ENCODE results near the gene IL37.
A peak's percentile ranks its signal among the peaks of the same experiment; 100 is the strongest.

GRCh38 chr2:112884869-112885505 lies 26.0 kb upstream of the IL37 start:
- TF ChIP-seq, protein P1, sequence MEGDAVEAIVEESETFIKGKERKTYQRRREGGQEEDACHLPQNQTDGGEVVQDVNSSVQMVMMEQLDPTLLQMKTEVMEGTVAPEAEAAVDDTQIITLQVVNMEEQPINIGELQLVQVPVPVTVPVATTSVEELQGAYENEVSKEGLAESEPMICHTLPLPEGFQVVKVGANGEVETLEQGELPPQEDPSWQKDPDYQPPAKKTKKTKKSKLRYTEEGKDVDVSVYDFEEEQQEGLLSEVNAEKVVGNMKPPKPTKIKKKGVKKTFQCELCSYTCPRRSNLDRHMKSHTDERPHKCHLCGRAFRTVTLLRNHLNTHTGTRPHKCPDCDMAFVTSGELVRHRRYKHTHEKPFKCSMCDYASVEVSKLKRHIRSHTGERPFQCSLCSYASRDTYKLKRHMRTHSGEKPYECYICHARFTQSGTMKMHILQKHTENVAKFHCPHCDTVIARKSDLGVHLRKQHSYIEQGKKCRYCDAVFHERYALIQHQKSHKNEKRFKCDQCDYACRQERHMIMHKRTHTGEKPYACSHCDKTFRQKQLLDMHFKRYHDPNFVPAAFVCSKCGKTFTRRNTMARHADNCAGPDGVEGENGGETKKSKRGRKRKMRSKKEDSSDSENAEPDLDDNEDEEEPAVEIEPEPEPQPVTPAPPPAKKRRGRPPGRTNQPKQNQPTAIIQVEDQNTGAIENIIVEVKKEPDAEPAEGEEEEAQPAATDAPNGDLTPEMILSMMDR (IDR thresholded peaks at IDR 0.05; ENCODE audit: poor library complexity) = peak; percentile 68
- no peak for TF ChIP-seq EZH2 (IDR thresholded peaks at IDR 0.05; ENCODE audit: borderline replicate concordance)
